Testis (tissue), 3 donors: ENCODE data around the gene CHRNB2. TPM values are rescaled to one million over a fixed set of nuclear protein-coding genes. Genes with fewer than 3 reads are reported as not detected.

Experiments
- DNase-seq: peaks from one replicate; pipeline ENCODE4 v3.0.0-alpha.2; 2019
- H3K27ac ChIP-seq, 2 donors: fragments of 200-600 bp; sonication (generic); one replicate each; pipeline ENCODE4 v1.5.1; 2019
- H3K27me3 ChIP-seq: fragments of 200-600 bp; sonication (generic); one replicate; pipeline ENCODE4 v1.5.1; 2019
- H3K36me3 ChIP-seq: fragments of 200-600 bp; sonication (generic); one replicate; pipeline ENCODE4 v1.5.1; 2017; ENCODE audit warnings: low read depth; ENCODE audit errors: missing control alignments
- H3K4me1 ChIP-seq: fragments of 200-600 bp; sonication (generic); one replicate; pipeline ENCODE4 v1.5.1; 2019
- H3K4me3 ChIP-seq, 2 donors: fragments of 200-600 bp; sonication (generic); one replicate each; pipeline ENCODE4 v1.5.1; 2017 to 2019
- H3K9me3 ChIP-seq: fragments of 200-600 bp; sonication (generic); one replicate; pipeline ENCODE4 v1.5.1; 2017
- POLR2A ChIP-seq: fragments of 450-650 bp; IDR thresholded peaks from one replicate; pipeline ENCODE4 v1.6.1; 2017; ENCODE audit warnings: antibody characterized with exemption, mild to moderate bottlenecking, moderate library complexity
- WGBS, 2 donors: methylation state at CpG; one replicate each; pipeline ENCODE4 v1.1.5; 2018; 5-methylcytosine and 5-hydroxymethylcytosine counted together
- intact Hi-C: fragments of 100-400 bp; cut with DNase I; formaldehyde crosslinking; loops from one replicate; pipeline ENCODE4 v1.15.1; 2023; ENCODE audit warnings: low total_unique reads
- polyA plus RNA-seq: library from polyadenylated mRNA; stranded (reverse); fragments of 350-450 nt; fragmentation: Illumina TruSeq; extraction: RNeasy Lipid Tissue Mini Kit (QIAGEN cat#74804); gene quantifications from one replicate; pipeline ENCODE4 v1.2.3, GENCODE V29; 2014; ENCODE audit warnings: low read depth, low replicate concordance; ENCODE audit not compliant: insufficient read depth
- total RNA-seq, 2 donors: library from RNA; depleted of rRNA; stranded (reverse); fragments of >200 nt; gene quantifications; one replicate each; pipeline ENCODE4 v1.2.3, GENCODE V29; 2016
- TF ChIP-seq, protein P1 (sequence below), 3 experiments: fragments of 450-650 bp in 2 of 3; fragments of 200-600 bp in 1 of 3; sonication (generic) in 1 of 3; IDR thresholded peaks; one replicate each; pipeline ENCODE4 v1.5.1; 2016 to 2019; ENCODE audit warnings: antibody characterized with exemption in 3 of 3, mild to moderate bottlenecking in 2 of 3, moderate library complexity in 1 of 3

CHRNB2 gene
- total and polyA plus RNA-seq, 3 donors from 2014 or later: 1.2 to 1.3 (median 1.3) TPM

DNA sequence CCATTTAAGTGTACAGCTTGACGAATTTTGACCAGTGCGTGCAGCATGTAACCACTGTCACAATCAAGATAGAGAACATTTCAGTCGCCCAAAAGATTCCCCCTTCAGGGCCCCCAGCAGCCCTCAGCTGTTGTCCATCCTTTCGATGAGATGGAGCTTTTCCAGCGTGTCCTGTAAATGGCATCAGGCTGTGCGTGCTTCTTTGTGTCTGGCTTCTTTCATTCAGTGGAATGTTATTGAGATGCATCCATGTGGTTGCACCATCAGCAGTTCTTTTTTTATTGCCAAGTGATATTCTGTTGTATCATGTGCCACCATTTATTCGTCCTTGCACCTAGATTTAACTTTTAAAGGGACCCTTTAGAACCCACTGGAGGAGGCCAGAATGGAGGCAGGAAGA is 31.0 kb upstream of the CHRNB2 start:
- intact Hi-C loops: no loop called here
- no peak for TF ChIP-seq POLR2A
- TF ChIP-seq, protein P1, sequence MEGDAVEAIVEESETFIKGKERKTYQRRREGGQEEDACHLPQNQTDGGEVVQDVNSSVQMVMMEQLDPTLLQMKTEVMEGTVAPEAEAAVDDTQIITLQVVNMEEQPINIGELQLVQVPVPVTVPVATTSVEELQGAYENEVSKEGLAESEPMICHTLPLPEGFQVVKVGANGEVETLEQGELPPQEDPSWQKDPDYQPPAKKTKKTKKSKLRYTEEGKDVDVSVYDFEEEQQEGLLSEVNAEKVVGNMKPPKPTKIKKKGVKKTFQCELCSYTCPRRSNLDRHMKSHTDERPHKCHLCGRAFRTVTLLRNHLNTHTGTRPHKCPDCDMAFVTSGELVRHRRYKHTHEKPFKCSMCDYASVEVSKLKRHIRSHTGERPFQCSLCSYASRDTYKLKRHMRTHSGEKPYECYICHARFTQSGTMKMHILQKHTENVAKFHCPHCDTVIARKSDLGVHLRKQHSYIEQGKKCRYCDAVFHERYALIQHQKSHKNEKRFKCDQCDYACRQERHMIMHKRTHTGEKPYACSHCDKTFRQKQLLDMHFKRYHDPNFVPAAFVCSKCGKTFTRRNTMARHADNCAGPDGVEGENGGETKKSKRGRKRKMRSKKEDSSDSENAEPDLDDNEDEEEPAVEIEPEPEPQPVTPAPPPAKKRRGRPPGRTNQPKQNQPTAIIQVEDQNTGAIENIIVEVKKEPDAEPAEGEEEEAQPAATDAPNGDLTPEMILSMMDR (IDR thresholded peaks at IDR 0.05): no peak

DNA sequence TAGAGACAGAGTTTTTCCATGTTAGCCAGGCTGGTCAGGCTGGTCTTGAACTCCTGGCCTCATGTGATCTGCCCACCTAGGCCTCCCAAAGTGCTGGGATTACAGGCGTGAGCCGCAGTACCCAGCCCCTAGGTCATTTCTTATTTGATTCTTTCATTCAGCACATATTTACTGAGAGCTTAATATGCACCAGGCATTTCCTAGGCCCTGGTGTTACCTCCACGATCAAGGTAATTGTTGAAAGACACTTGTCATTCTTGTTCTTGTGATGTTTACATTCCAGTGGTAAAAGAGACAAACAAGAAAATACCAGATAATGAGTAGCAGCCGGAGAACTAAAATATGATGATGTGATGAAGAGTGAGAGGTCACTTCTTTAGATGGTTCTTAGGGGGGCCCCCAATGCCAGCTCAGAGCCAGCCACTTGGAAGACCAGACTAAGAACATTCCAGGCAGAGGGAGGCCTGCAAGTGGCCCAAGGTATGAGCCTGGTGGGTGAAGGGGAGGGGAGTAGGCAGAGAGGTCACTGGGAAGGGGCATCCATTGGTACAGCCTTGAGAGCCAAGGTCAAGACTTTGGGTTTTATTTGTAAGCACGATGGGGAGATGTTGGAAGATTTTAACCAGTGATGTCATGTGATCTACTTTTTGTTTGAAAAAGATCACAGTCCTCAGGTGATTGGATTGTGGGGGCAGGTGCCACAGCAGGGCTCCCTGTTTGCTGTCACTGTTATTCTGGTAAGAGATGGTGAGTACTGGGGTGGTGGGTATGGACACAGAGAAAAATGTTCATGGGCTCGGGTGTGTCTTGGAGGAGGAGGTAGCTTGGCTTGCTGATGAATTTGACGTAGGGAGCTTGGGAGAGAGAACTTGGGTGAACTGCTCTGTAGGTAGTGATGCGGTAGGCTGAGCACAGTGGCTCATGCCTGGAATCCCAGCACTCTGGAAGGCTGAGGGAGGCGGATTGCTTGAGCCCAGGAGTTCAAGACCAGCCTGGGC is 27.8 kb upstream of the CHRNB2 start:
- Histone ChIP-seq H3K36me3 (no peaks in the 10 kb centered on the region), H3K4me1 (no peaks in the 10 kb centered on the region), H3K9me3 (no peaks in the 10 kb centered on the region), H3K27me3 (no peaks in the 10 kb centered on the region), H3K27ac (no peak overlapping the region), H3K4me3 (no peak overlapping the region)
- intact Hi-C loops: loop anchor here (10.0 kb wide), 1 partner anchor 55 kb away; no protein-coding TSS in a partner anchor
- DNase-seq: no peak
- no peak for TF ChIP-seq POLR2A
- TF ChIP-seq, protein P1 (IDR thresholded peaks at IDR 0.05): no peak
- 82 to 90% methylated on average over 8 to 9 of the region's 9 CpGs for WGBS, 2 donors

More for the DNA sequence above, 31.0 kb upstream of the CHRNB2 start:
- 80 to 83% methylated on average over 7 of the region's 7 CpGs for WGBS, 2 donors
- no peak for DNase-seq
- Histone ChIP-seq H3K36me3 (no peaks in the 10 kb centered on the region), H3K27me3 (no peaks in the 10 kb centered on the region), H3K27ac (no peak overlapping the region), H3K9me3 (no peaks in the 10 kb centered on the region), H3K4me3 (no peak overlapping the region), H3K4me1 (no peaks in the 10 kb centered on the region)

DNA sequence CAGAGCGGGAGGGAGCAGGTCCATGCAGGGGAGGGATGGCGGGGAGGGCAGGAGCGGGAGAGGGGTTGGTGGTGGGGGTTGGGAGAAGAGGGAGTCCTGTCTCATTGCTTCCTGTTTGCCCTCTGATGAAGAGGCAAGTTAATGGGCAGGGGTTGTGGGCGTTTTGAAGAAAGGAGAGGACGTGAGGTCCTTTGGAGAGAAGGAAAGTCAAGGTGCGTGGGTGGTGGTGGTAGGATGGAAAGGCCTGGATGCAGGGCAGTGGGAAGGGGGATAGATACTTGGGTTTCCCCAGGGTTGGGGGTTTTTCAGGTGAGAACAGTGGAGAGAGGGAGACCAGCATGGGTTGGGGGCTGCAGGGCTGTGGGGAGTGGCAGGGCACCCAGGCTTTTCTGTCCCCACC is 26.3 kb upstream of the CHRNB2 start:
- Histone ChIP-seq H3K9me3 (no peaks in the 10 kb centered on the region), H3K27me3 (no peaks in the 10 kb centered on the region), H3K4me3 (no peak overlapping the region), H3K27ac (no peak overlapping the region), H3K4me1 (no peaks in the 10 kb centered on the region), H3K36me3 (no peaks in the 10 kb centered on the region)
- DNase-seq: no peak
- 58 to 74% methylated on average over 6 of the region's 6 CpGs for WGBS, 2 donors
- intact Hi-C loops: loop anchor here (10.0 kb wide), 1 partner anchor 56 kb away; no protein-coding TSS in a partner anchor
- TF ChIP-seq, protein P1 (IDR thresholded peaks at IDR 0.05): no peak
- no peak for TF ChIP-seq POLR2A

DNA sequence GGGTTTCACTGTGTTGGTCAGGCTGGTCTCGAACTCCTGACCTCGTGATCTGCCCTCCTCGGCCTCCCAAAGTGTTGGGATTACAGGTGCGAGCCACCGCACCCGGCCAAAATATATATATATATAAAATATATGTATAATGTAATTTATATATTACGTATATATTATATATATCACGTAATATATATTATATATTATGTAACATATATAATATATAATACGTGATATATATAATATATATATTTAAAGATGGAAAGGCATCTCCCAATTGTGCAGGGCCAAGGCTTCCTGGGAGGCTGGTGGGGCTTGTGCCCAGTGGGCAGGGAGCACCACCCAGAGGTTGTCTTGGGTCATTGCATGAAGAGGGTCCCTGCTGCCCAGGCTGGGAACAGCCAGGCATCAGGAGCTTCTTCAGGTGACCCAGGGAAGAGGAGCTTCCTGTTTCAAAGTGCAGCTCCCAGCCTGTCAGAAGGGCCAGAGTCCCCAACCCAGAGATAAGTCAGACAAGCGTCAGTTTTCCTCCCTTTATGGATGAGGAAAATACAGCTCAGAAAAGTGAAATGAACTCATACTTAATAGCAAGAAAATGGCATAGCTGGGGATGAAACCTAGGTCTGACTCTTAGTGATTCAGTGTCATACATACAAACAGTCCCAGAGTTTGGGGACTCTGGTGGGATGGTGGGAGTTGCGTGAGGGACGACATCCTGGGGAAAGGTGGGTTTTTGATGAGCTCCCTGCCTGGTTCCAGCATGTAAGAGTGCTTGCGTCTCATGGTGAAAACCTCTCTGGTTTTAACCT is 21.1 kb upstream of the CHRNB2 start:
- H3K9me3 ChIP-seq: no peaks in the 10 kb centered on the region
- H3K4me3 ChIP-seq: no peak overlapping the region
- 85% methylated on average over 13 of the region's 13 CpGs for WGBS, 2 donors
- H3K27ac ChIP-seq: no peak overlapping the region
- H3K36me3 ChIP-seq: no peaks in the 10 kb centered on the region
- H3K27me3 ChIP-seq: no peaks in the 10 kb centered on the region
- TF ChIP-seq, protein P1 (IDR thresholded peaks at IDR 0.05): peak; percentile 52 to 71 (median 66)
- TF ChIP-seq POLR2A: no peak
- DNase-seq: peak; percentile 66
- intact Hi-C loops: loop anchor here (10.0 kb wide), 1 partner anchor 62 kb away; no protein-coding TSS in a partner anchor
- H3K4me1 ChIP-seq: peaks cover 10% of the 10 kb centered on the region
